GM10248 (cell line): ENCODE measurements around the gene MUSK.

Experiments
- CTCF ChIA-PET: fragments of 300-600 bp; sonication (Branson Sonifier 250); formaldehyde crosslinking; extraction: SDS; loops from one replicate; lab custom pipeline; 2021; ENCODE audit warnings: antibody characterized with exemption; lab: Yijun Ruan, JAX
- POLR2A ChIA-PET: fragments of 350-650 bp; sonication (Branson Sonifier 250); formaldehyde crosslinking; extraction: SDS; loops from one replicate; lab custom pipeline; 2020; ENCODE audit warnings: antibody characterized with exemption; lab: Yijun Ruan, JAX
- DNase-seq: peaks from one replicate; pipeline ENCODE4 v3.0.0; 2012; ENCODE audit errors: extremely low spot score
- TF ChIP-seq, protein P1 (sequence below): IDR thresholded peaks from 2 replicates; pipeline ENCODE4 v1.5.1; 2012; ENCODE audit warnings: mild to moderate bottlenecking, low read depth; ENCODE audit errors: extremely low read depth, missing control alignments, control extremely low read depth

Gene MUSK

DNA sequence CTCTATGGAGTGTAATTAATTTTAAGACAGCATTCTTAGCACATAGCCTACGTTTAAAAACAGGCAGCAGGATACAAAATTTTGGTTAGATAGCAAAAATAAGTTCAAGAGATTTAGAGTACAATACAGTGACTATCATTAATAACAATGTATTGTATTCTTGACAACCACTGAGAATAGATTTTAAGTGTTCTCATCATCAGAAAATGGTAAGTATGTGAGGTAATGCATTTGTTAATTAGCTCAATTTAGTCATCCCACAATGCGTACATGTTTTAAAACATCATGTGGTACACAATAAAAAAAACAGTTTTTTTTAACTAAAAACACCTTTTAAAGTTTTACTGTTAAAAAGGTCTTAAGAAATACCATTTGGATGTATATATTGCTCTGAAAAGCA, 94.2 kb downstream of the MUSK start:
- DNase-seq, result no peak
- ChIA-PET POLR2A (no interaction called here), CTCF (interaction anchor here (1.8 kb wide), 1 partner anchor 18 kb away, joined by 5 read pairs; no protein-coding TSS in a partner anchor)
- TF ChIP-seq, protein P1, sequence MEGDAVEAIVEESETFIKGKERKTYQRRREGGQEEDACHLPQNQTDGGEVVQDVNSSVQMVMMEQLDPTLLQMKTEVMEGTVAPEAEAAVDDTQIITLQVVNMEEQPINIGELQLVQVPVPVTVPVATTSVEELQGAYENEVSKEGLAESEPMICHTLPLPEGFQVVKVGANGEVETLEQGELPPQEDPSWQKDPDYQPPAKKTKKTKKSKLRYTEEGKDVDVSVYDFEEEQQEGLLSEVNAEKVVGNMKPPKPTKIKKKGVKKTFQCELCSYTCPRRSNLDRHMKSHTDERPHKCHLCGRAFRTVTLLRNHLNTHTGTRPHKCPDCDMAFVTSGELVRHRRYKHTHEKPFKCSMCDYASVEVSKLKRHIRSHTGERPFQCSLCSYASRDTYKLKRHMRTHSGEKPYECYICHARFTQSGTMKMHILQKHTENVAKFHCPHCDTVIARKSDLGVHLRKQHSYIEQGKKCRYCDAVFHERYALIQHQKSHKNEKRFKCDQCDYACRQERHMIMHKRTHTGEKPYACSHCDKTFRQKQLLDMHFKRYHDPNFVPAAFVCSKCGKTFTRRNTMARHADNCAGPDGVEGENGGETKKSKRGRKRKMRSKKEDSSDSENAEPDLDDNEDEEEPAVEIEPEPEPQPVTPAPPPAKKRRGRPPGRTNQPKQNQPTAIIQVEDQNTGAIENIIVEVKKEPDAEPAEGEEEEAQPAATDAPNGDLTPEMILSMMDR, result no peak

DNA sequence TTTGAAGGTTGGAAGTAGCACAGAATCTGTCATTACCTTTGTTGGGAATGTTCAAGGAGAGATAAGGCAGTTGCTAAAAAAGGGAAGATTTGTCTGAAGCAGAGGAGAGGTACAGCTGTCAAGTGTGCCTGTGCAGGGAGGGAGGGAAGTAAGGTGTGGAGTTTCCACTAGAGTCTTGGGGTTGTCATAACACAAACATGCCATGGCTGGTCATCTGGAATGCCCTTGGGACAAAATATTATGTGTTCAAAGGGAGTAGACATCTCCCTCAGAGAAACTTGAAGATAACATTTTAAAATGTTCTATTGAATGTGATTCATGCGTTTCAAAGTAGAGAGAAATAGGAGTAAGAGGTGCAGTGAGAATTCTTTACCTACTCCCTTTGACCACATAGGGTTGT, 95.0 kb downstream of the MUSK start:
- ChIA-PET POLR2A (no interaction called here), CTCF (interaction anchor here (0.8 to 1.3 kb wide), 2 partner anchors 13 to 19 kb away, joined by 3 read pairs; no protein-coding TSS in a partner anchor)
- no peak for DNase-seq
- TF ChIP-seq, protein P1, result no peak

DNA sequence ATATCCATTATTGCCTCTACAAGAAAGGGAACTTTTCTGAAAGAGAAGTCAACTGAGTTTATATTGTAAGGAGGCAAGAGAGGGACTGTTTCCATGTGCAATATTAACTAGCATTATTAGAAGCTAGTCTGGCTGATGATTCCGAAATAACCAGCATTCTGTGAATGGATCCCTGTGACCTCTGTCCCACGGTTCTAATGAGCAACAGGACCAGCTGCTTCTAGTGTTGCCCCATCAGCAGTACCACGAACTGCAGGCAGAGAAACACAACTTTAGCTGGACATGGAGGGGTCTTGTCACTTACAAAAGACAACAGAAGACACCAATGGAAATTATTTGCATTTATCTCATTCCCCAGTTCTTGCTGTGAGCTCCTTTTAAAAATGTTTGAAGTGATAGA, 95.4 kb downstream of the MUSK start:
- CTCF ChIA-PET, result interaction anchor here (0.8 to 1.3 kb wide), 2 partner anchors 14 to 20 kb away, joined by 3 read pairs; no protein-coding TSS in a partner anchor
- no peak for DNase-seq
- TF ChIP-seq, protein P1, result no peak
- POLR2A ChIA-PET, result no interaction called here

DNA sequence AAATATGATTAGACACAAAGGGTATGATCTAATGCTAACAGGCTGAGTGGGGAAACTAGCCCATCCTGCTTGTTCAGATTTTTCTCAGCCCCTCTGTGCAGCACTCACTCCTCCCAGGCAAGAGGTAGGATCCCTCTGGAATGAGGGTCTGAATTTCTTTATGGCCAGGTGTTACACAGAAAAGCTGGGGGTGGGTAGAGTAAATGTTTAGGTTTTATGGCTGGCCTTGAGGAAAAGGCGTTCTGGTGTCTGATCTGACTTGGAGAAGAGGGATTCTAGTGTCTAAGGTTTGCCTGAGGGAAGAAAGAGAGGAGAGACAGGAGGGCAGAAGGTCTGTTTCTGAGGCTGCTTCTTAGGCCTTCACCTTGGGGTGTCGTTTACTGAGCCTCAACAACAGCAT, 97.3 kb downstream of the MUSK start:
- TF ChIP-seq, protein P1, result no peak
- ChIA-PET POLR2A (no interaction called here), CTCF (no interaction called here)
- DNase-seq, result no peak

DNA sequence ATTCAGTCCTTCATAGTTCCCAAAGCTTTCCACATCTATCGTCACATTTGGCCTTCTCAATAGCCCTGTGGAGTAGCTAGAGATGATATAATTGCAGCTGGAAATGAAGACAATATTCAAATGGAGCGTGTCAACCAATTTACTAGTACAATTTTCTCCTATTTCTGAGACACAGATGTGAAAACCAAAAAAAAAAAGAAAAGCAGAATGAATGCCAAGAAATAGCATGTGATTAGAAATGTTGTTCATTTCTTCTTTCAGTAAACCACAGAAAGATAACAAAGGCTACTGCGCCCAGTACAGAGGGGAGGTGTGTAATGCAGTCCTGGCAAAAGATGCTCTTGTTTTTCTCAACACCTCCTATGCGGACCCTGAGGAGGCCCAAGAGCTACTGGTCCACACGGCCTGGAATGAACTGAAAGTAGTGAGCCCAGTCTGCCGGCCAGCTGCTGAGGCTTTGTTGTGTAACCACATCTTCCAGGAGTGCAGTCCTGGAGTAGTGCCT, 99.0 kb downstream of the MUSK start:
- POLR2A ChIA-PET, result no interaction called here
- TF ChIP-seq, protein P1, result no peak
- DNase-seq, result no peak
- CTCF ChIA-PET, result interaction anchor here (1.0 kb wide), 1 partner anchor 9 kb away, joined by 3 read pairs; no protein-coding TSS in a partner anchor

DNA sequence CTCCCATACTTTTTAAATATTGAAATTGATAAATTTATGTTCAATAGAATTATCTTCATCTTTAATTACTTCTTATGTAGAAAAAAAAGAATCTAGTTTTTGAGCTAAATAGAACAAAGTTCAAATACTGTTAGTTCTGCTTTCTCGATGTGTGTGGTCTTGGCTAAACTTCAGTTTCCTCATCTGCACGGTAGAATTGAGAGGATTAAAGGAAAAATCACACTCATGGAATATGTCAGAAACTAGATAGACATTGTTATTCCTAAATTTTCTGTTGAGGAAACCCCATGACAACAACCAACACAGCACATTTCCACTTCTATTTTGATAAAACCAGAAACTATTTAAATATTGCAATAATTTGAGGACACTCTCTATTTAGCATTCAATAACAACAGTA, 100.3 kb downstream of the MUSK start:
- TF ChIP-seq, protein P1, result no peak
- no peak for DNase-seq
- ChIA-PET POLR2A (no interaction called here), CTCF (no interaction called here)

DNA sequence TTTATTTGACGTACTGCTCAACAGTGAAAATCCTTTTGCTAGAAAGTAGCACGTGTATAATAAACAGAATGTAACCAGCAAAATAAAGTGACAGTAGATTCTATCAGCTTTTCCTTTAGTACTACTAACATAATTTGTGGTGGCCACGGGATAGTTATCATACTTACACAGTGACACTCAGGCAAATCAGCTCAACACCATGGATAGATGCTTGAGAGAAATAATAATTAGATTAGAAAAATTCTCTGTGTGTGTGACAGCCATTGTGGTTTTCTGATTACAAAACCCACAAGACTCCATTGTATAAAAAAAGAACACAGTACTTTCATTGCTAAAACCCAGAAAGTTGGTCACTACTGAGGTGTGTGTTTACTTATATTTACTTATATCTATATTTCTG, 101.1 kb downstream of the MUSK start:
- no peak for DNase-seq
- CTCF ChIA-PET, result no interaction called here
- TF ChIP-seq, protein P1, result no peak
- POLR2A ChIA-PET, result no interaction called here
